GM12872 (cell line): ENCODE measurements around the gene GGT1.

ENCODE experiments used
- CTCF ChIP-seq: IDR thresholded peaks from 3 replicates; pipeline ENCODE4 v1.5.1; 2011; ENCODE audit warnings: low read depth, mild to moderate bottlenecking, low read length, moderate library complexity; ENCODE audit not compliant: insufficient read depth

The GGT1 gene

GRCh38 chr22:24579258-24579601 lies 23.8 kb upstream of the GGT1 start:
- no peak for TF ChIP-seq CTCF

DNA sequence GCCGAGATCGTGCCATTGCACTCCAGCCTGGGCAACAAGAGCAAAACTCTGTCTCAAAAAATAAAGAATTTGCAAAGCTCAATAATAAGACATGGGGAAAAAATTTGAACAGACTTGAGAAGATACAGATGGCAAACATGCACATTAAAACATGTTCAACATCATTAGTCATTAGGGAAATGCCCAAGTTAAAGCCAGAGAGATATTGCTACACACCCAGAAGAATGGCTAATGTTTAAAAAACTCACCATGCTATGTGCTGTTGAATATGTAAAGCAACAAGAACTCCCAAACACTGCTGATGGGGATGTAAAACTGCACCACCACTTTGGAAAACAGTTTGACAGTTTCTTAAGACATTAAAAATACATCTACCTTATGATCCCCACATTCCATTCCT lies 22.7 kb upstream of the GGT1 start:
- TF ChIP-seq CTCF = no peak

DNA sequence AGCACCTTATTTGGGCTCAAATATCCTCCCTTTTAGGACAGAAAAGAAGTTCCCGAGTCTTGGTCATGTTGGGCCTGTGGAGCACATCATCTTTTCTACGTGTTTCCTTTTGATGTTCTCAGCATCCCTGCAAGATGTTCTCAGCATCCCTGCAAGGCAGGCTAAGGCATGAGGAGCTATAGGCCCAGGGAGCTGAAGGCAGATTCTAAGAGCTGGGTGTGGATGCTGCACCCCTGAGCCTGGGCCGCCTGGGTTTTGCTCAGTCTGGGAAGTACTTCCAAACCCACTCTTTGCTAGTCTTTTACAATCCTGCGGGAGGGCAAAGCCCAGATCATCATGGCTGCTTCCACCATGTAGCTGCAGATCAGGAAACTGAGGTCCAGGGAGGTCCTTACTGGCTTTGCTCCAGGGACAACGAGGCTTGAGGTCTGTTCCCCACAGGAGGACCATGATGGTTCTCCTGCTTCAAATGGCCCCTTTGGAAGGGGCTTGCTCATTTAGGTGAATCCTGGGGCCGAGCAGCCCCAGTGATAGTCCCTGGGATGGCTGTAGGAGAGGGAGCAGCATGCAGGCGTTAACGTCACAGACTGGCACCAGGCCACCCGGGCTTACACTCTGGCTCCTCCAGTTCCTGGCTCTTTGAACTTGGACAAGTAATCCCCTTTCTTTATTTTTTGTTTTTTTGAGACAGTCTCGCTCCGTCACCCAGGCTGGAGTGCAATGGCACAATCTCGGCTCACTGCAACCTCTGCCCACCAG lies 20.8 kb upstream of the GGT1 start:
- no peak for TF ChIP-seq CTCF

GRCh38 chr22:24583221-24584165 lies 19.5 kb upstream of the GGT1 start:
- no peak for TF ChIP-seq CTCF

- TF ChIP-seq CTCF = no peak
These were observed 18.7 kb upstream of the GGT1 start for GRCh38 chr22:24584166-24584790.

GRCh38 chr22:24584871-24585411 lies 18.1 kb upstream of the GGT1 start:
- no peak for TF ChIP-seq CTCF

GRCh38 chr22:24585461-24585860 lies 17.5 kb upstream of the GGT1 start:
- TF ChIP-seq CTCF = no peak
